ENCODE data around the gene MASP1. TPM values are rescaled to one million over a fixed set of nuclear protein-coding genes. Genes with fewer than 3 reads are reported as not detected.

Gene MASP1
- total RNA-seq, 1 donor from 2014 or later: not detected

DNA sequence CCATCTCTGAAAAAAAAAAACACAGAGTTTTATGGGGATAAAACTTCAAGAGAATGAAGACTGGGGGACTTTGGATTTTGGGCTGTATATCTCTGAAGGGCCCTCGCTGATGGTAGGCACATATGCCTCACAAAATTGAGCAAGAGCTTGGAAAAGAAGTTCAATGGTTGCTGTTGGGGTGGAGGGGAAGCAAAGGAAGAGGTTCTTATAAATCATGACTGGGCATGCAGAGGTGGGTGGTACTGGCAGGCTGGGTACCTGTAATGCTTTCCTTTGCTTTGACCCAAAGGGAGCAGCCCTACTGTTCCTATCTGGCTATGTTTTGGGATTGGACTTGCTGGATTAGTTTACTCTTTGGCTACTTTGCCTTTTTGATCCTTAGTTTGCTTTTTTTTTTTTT lies 100.3 kb downstream of the MASP1 start:
- intact Hi-C loops (cut with micrococcal nuclease): no loop called here

- intact Hi-C loops (cut with micrococcal nuclease): no loop called here
Observed at GRCh38 chr3:187188931-187189330, 102.6 kb downstream of the MASP1 start.

GRCh38 chr3:187186801-187187421 lies 104.6 kb downstream of the MASP1 start:
- intact Hi-C loops (cut with micrococcal nuclease): no loop called here

DNA sequence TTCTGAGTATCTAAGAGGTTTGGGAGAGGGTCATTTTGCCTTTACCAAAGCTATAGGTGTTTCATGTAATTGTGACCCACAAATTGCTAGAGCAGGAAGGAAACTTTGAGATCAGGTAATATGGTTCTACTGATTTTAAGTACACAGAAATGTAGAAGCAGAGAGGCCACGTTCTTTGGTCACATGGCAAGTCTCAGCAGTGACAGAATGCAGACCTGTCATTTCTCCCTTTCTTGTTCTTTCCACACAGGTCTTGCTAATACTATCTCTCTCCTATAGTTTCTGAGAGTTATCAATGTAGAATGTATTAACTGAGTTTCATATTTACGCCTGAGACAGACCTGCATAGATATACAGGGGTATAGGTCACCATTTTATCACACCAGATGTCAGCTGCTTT lies 105.2 kb downstream of the MASP1 start:
- intact Hi-C loops (cut with micrococcal nuclease): no loop called here

DNA sequence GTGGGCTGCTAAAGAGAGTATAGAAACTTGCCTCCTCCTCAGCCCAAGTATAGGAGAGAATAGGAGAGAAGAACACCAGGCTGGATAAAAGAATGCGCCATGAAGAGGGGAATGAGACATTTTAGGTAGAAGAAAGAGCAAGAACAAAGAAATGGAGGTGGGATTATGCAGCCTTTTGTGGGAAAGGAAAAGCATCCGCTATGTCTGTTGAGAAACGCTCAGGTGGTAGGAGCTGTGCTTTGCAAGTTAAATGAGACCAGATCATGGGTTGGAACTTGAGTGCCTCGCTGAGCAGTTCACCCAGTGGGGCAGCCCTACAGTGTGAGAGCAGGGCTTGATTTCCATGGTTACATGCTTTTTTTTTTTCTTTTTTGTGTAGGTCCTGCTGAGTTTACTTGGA lies 105.8 kb downstream of the MASP1 start:
- intact Hi-C loops (cut with micrococcal nuclease): no loop called here

Other genes with a start within 250 kb of the MASP1 start
- 12.6 and 14.0 TPM in 2 replicates for gene RPL39L, start 152.2 kb downstream of the MASP1 start, total RNA-seq
- not detected in 2 replicates for gene RTP1, start 94.3 kb downstream of the MASP1 start, total RNA-seq
- 21.3 and 21.6 TPM in 2 replicates for gene RTP4, start 76.6 kb upstream of the MASP1 start, total RNA-seq

Measured in T-helper 1 cell treated with Interleukin-12 subunit alpha and Interleukin-12 subunit beta and Interleukin-4 antibody, amounts not matched to agents 30 ng/mL and 1 ng/mL, for 36 hours (primary cell).